Skin of body (tissue), 2 donors: ENCODE measurements around the gene PLEKHA7. TPM values are rescaled to one million over a fixed set of nuclear protein-coding genes. Genes with fewer than 3 reads are reported as not detected.
"Not testable (repeated sequence)": the region's sequence is repeated elsewhere in the genome, so short reads cannot be mapped to it uniquely, and the experiment has no call there.

ENCODE experiments used
- DNase-seq: peaks from one replicate; lab custom pipeline; 2025; lab: John Stamatoyannopoulos, UW
- total RNA-seq: library from RNA; depleted of rRNA; stranded (reverse); fragments of >200 nt; gene quantifications from one replicate; pipeline ENCODE4 v1.2.3, GENCODE V29; 2014

Gene PLEKHA7
- total RNA-seq, 1 donor from 2014 or later: 19.9 TPM

DNA sequence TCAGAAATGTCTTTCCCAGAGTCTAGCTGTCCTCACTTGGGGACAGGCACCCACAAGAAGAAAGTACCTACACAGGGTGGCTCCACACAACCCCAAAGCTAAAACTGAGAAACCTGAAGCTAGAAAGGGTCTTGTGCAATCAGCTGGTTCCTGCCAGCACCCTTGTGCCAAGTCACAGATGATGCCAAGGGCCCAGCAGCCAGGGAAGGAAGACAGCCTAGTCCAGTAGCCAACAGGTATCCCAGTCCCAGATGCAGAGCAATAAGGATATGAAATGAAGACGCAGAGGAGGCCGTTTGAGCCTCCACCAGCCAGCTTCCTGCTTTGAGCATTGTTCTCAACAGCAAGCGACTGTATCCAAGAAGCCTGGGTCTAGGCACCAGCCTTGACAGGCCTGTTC is 6.1 kb downstream of the PLEKHA7 start:
- no peak for DNase-seq

DNA sequence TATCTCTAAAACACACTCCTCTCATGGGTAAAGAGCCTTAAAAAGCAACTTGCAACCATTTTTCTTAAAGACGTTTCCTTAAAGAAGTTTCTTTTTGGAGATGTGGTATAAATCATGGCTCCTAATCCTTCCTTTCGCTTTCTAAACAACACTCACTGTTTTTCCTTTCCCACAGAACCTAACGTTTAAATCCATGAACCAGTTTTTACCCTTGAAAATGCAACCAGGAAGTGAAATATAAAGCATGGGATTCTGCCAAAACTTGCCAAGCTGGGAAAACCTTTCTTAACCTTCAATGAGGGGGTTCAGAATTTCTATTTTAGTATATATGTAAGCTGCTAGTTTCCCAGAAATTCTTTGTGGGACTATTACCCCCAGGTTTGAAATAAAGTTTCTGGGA is 8.6 kb downstream of the PLEKHA7 start:
- DNase-seq: no peak

DNA sequence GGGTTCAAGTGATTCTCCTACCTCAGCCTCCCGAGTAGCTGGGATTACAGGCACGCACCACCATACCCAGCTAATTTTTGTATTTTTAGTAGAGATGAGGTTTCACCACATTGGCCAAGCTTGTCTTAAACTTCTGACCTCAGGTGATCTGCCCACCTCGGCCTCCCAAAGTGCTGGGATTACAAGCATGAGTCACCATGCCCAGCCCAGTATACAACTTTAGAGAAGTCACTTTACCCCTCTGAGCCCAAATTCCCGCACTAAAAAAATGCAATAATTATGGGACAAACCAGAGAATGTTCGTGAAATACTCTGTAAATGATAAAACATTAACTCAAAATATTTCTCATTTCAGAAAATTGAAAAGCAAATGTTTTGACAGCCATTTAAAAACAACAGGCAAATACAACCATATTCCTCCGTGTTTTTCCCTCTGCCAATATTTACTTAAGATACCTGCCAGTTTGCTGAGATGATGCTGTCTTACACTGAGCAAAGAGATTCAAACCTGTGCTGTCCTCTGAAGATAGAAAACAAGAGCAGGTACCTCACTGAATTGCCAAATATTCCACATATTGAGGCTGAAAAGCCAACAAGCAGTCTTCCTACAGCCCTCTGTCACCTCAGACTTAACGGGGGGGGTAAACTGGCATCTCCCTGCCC is 9.6 kb downstream of the PLEKHA7 start:
- no peak for DNase-seq

DNA sequence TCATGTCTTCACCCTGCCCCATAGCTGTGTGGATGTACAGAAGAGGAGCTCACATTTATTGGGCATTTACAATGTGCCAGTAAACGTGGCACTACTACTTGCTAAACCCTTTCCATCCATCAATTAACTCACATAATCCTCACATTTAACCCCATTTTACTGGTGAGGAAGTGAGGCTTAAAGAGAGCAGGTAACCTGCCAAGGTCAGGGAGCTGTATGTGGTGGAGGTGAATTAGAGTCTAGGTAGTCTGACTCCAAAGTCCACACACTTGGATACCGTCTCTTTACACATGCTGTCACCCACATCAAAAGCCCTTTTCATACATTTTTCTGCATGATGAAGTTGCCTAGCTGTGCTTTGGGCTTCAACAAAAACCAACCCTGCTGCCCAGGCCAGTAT is 10.8 kb downstream of the PLEKHA7 start:
- no peak for DNase-seq

DNA sequence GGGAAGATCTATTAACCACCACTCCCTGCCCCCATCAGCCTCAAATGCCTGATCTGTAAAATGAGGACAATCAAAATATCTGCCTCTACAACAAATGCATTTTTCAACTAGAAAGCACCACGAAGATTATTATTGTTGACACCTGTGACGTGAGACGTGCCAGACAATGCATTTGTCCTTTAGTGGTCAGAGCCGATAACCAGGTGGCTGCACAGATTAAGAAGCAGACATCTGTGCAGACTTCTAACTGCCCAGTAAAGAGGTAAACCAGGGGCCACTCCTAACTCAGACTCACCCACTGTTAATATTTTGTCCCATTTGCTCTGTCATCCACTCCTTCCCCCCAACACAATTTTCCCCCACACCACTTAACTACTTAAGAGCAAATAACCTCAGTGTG is 11.7 kb downstream of the PLEKHA7 start:
- no peak for DNase-seq

DNA sequence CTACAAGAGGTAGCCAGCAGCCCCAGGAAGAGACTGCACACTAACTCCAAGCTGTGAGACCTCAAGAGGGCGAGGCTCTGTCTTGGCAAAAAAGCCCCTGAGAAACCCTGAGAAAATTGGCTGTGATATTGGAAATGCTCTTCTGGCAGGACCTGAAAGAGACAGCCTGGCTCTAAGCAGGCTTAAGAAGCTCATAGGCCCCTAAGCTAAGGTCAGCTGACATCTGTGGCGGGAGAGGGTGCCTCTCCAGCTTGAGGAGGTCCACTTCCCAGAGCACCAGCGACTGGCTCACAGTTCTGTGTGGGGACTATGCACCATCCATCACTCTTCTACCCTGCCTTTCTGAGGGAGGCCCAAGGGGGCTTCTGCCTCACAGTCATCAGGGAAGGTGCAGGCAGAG is 12.4 kb downstream of the PLEKHA7 start:
- DNase-seq: no peak

DNA sequence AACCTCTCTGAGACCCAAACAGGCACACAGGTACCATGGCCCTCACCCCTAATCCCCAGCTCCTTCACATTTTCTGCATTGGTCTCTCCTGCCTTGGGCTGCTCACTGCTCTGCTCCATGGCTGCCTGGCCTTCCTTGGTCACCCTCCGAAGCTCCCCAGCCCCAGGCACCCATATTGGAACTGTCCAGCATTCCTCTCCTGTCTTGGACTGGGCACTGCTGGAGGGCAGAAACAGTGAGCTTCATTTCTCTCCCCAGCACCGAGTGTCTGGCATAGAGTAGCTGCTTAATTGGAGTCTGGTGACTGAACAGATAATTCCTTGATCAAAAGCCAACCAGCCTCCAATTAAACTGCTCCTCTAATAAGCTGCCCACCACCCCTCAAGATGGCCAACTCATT is 13.2 kb downstream of the PLEKHA7 start:
- DNase-seq: no peak

DNA sequence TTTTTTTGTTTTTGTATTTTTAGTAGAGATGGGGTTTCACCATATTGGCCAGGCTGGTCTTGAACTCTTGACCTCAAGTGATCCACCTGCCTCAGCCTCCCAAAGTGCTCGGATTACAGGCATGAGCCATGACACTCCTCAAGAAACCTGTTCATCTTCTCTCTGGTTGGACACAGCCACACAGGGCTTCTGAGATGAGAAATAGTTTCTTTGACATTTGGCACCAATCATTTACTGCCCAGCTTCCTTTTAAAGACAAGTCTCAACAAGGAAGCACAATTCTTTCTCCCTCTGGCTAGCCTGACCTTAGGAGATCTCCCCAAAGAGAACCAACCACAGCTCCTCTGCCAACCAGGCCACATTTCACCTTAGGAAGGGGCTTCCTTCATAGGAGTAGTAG is 14.0 kb downstream of the PLEKHA7 start:
- DNase-seq: not testable (repeated sequence)

DNA sequence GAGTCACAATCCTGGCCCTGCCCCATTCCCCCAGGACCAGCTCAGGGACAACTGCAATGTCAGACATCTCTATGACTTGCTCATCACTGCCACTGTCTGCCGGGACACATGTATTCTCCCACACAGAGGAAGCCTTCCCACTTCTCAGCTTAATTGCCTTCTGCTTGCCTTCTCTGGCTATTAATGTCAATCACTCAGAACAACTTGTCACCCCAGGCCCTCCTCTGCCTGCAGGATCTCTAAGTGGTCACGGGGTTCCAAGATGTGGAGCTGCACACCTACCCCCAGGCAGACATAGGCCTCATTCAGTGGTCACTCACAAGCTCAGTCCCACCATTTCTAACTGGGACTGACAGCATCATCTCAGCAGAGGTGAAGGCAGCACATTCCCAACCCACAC is 15.1 kb downstream of the PLEKHA7 start:
- no peak for DNase-seq

DNA sequence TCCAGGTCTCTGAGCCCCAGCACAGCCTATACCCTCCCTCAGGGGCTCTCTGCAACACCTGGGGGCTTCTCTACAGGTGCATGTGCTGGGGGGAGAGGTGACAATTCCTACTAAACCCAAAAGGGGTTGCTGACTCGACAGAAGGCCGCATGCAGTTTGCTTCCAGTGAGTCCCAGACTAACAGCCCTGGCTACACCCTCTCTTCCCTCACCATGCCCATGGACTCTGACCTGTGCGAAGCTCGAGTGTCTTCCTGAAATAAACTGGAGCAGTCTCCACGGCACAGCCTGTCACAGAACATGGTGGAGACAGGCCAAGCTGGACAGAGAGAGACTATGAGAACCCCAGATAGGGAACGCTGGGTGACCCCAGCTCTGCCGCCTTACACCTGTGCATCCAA is 16.6 kb downstream of the PLEKHA7 start:
- DNase-seq: no peak

DNA sequence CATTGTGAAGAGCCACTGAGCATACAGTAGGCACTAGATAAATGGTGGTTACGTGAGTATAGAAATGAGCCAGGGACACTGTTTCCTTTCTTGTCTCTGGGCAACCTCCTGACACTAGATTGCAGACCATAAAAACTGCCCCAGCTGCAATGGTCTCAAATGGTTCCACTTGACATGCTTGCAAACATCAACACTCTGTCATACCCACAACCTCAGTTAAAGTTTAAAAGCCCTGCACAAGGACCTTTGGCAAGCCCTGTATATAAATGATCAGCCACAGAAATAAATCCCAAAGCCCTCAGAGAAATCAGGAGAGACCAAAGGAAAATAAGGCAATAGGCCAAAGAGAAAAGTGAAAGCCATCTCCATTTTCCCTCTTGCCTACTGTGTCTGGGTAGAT is 20.7 kb downstream of the PLEKHA7 start:
- DNase-seq: no peak

DNA sequence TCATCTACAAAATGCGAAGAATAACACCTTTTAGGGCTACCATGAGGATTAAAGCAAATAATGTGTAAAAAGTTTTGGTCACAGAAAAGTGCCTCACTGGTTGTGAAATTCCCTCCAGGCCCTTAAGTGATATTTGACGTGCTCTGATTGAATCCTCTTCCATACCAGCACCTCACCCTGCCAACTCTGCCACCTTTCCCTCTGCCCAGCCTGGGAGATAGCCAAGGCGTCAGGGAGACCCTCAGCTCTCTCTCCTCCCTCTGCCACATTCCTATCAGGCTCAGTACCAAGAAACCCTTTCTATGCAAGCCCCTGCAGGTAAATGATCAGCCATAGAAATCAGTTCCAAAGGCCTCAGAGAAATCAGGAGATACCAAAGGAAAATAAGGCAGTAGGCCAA is 21.4 kb downstream of the PLEKHA7 start:
- no peak for DNase-seq

DNA sequence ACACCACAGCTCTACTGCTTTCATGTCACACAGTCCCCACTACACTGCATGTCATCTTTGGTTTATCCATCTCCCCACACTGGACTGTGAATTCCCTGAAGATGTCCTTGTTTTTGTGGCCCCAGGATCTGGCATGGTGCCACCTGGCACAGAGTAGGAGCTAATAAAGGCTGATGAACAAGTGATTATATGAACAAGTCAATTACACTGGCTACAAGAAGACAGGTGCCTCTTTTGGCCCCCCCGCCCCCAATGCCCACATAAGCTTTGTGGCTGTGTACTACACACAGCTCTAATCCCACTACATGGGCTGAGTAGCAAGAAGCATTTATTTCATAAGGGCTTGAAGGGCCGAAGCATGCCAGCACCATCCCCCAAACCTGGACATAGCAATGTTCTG is 24.7 kb downstream of the PLEKHA7 start:
- no peak for DNase-seq

DNA sequence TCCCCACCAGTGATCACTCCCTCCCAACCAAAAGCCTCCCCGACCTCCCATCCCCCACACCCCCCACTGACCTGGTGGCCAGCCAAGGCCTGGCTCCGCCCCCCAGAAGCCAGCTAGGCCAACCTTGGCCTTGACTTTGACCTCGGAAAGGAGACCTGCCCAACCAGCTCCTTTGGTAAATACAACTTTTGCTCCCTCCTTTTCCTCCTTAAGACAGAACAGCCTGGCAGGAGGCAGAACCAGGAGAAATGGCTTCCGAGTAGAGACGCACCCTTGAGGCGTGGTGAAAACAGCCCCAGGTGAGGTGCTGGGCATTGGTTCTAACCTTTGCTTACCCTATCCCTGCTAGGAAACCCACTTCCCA is 27.0 kb downstream of the PLEKHA7 start:
- DNase-seq: no peak

DNA sequence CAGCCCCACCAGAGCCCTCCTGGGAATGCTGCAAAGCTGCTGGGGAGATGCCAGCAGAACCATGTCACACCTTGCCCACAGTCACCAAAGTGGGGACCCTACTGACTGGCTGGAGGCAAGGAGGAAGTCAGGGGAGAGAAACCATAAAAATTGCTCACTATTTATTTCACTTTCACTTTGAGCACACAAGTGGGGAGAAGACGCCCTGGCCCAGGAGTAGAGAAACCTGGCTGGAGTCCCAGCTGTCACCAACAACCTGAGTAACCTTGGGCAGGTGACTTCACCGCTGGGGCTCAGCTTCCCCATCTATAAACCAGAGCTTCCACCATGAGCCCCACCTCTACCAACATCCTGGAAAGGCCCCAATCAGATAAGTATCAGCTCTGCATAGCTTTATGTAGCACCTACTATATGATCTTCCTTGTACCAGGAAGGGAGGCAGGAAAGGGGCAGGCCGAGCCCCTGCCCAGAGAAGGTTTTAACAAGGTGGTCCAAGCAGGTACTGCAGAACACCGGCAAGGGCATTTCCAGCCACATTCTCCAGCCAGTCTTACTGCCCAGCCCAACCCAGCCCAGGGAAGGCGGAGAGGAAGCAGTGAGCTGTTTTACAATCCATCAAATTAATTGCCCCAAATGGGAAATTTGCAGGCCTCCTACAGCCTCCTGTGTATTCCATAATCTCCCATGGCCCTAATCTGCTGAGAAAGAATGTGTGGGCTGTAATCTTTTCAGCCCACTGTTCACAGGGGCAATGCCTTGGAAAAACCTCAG is 27.6 kb downstream of the PLEKHA7 start:
- DNase-seq: no peak

DNA sequence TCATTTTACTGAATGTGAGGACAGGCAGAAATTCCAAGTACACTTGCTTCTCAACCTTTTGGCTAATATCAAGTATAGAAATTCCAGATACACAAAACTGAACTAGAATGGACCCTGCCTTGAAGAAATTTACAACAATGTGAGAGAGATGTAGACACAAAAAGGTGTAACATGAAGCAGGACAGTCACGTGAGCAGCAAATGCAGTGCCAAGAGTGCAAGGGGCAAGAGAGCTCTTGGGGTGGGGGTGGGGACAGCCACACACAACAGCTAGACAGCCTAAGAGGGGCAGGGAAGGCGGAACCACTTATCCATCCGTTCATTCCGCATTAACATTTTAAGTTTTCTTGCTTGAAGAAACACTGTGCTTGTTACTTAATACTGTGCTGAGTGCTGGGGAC is 28.9 kb downstream of the PLEKHA7 start:
- no peak for DNase-seq

DNA sequence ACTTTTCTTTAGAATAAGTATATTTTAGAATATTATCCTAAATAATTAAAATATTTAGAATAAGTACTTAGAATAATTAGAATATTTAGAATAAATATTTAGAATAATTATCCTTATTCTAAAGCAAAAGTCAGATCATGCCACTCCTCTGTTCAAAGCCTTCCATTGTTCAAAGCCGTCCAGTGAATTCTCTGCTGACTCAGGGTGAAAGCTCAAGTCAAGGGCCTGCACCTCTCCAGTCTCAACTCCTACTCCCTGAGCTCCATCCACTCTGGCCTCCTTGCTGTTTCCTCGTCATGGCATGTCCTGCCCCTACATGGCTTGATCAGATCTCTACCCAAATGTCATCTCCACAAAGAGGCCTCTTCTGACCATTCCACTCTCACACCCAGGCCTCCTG is 30.0 kb downstream of the PLEKHA7 start:
- DNase-seq: no peak

DNA sequence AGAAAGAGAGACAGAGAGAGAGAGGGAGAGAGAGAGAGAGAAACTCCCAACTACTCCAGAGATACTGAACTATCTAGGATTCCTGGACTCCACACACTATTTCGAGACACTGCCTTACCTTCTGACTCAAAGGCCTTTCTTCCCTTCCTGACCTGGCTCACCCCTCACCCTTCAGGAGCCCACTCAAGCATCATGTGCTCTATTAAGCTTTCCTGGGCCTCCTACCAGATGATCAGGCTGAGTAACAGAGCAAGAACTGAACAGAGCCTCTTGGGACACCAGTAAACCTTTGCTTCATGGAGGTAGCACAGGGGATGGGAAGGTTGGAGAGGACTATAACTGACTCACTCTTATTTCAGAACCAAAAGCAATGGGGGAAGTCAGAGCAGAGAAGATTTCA is 31.4 kb downstream of the PLEKHA7 start:
- DNase-seq: no peak

DNA sequence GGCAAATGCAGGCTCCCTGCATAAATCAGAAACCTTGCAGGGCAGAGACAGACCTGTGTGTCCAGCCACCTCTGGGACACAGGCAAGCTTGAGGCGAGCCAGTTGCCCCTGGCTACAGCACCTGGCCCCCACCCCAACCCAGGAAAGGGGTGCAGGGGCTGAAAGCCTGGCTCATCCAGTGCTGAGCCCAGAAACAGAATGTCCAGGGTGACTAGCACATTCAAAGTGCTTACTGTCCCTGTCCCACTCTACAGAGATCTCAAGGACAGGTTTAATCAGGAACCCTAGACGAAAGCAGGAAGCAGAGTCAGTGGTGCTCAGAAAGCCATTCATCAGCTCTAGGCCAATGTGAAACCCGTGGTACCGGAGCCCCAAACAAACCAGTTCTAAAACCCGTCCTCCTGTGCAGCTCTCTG is 31.9 kb downstream of the PLEKHA7 start:
- DNase-seq: no peak

DNA sequence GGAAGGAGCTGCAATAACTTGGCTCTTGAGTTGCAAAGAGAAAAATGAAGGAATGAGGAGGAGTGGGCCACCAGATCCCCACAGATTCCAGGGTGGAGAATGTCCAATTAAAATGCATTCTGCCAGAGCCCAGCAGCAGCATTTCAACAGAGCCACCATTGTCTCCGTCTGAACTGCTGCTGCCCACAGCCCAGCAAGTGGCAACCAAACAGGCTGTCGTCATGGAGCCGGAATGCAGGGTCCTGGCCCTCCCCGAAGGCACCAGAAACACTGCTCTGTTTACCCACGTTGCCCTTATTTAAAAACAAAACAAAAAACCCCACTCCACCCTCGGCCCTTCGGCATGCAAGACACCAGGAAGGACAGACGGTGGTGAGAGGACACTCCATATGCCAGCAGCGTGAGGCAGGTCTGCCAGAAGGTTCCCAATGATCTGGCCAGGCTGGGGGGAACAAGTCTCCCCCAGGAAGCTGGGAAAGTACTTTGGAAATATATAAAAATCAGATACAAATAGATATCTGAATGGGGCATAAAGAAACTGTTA is 32.5 kb downstream of the PLEKHA7 start:
- peak; percentile 45 for DNase-seq

DNA sequence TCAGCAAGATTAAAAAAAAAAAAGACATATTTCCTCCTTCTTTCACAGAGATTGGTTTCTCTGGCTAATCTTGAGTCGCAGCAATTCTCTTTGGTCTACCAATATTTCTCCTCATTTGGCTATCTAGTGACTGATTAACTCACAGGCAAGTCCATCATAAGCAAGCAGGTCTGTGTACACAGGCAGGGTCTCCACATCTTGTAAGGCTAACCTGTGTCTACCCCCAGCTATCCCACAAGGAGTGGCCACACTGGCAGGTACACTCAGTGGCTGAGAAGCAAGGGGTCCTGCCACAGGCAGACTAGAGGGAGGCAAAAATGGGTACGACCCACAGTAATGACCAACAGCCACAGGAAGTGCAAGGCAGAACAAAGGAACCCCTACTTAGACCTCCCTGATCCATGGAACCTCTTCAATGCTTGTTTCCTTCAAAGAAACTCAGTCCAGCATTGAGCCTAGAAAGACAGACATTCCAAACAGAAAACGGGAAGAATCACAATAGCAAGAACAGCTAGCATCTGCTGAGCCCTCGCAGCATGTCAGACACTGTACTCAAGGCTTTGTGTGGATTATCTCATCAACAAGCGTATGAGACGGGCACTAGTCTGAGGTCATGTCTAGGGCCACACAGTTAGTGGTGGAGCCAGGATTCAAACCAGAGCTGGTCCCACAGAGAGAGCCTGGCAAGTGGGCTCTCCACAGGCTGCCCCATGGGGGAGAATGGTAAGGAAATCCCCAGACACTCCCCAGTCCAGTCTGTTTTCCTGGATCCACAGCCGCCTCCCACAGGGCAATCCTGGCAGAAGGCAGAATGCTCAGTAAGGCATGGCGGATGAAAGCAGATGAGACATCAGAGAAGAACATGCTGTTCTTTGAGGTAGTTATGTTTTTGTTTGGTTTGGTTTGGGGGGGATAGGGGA is 34.3 kb downstream of the PLEKHA7 start:
- no peak for DNase-seq

DNA sequence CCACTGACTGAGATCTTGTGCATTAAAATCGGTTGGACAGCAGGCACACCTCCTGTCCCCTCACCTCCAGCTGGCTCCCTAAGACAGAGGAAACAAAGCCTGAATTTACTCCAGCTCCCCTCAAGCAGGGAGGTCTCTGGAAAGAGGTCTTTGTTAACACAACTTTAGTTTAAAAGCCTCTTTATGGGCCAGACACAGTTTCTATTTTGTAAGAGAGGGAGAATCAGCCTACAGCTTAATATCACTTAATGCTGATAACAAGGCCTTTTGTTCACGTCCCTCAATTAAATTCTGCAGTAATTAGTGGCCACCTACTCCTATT is 36.3 kb downstream of the PLEKHA7 start:
- DNase-seq: no peak
